ENCODE data around the gene IL1R2. TPM values are rescaled to one million over a fixed set of nuclear protein-coding genes. Genes with fewer than 3 reads are reported as not detected.

The IL1R2 gene
- total and polyA plus RNA-seq, 2 of the 13 experiments (the other 11 are each of a cell fraction or from before 2014, with no cell fraction given), result 3.6 to 7.3 TPM

DNA sequence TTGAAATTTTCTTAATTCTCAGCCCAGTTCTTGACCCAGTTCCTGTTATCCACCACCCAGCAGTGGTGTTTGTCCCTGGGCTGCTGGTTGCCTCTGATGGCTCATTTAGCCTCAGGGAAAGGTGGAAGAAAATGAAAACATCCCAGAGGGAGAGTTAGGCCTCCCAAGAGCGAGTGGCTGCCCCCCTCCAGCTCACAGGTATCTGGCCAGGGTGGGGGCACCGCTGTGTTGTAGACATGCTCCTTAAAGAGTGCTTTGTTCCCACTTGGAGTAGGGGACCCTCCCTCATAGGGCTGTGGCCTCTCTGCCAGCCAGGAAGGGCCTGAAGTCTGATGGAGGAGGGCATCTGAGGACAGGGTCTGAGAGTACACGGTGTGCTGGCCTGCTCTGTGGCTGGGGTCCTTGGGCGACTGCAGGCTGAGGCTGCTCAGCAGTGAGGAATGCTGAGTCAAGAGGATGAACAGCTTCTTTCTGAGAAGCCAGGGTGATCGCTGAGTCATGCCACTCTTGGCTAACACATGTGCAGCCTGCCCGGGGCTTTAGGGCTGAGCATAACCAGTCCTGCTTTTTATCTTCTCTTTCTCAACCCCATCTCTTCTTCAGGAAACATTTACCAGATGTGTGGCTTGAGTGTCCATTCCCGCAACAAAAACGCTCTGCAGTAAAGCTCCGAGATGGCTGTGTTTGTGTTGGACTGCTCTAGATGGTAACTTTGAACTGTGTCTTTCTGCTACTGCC is 72.3 kb downstream of the IL1R2 start (continued):
- TF ChIP-seq TBP (CRISPR knock-in tag; IDR thresholded peaks at IDR 0.05), result no peak
- peak; percentile 83 for TF ChIP-seq PHF21A (CRISPR knock-in tag; IDR thresholded peaks at IDR 0.05)
- peak; percentile 39; the same call in 1 of the 2 replicates for TF ChIP-seq SP5 (CRISPR knock-in tag; IDR thresholded peaks at IDR 0.05; ENCODE audit: borderline replicate concordance, low read depth)
- TF ChIP-seq MIER3 (CRISPR knock-in tag; IDR thresholded peaks at IDR 0.05; ENCODE audit: borderline replicate concordance), result no peak
- TF ChIP-seq, protein P1, sequence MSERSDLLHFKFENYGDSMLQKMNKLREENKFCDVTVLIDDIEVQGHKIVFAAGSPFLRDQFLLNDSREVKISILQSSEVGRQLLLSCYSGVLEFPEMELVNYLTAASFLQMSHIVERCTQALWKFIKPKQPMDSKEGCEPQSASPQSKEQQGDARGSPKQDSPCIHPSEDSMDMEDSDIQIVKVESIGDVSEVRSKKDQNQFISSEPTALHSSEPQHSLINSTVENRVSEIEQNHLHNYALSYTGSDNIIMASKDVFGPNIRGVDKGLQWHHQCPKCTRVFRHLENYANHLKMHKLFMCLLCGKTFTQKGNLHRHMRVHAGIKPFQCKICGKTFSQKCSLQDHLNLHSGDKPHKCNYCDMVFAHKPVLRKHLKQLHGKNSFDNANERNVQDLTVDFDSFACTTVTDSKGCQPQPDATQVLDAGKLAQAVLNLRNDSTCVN (CRISPR knock-in tag; IDR thresholded peaks at IDR 0.05; ENCODE audit: borderline replicate concordance), result peak; percentile 78; the same call in 1 of the 2 replicates
- no peak for TF ChIP-seq NFYC (CRISPR knock-in tag; IDR thresholded peaks at IDR 0.05)
- TF ChIP-seq EP300 (IDR thresholded peaks at IDR 0.05; ENCODE audit: low read depth in 2 of 2, low read length in 2 of 2), result peak in 1 of 2 experiments; percentile 67; a peak in 1 of 4 replicates
- peak; percentile 61 for TF ChIP-seq EP300 (CRISPR knock-in tag; IDR thresholded peaks at IDR 0.05; ENCODE audit: borderline replicate concordance)
- TF ChIP-seq, protein P2, sequence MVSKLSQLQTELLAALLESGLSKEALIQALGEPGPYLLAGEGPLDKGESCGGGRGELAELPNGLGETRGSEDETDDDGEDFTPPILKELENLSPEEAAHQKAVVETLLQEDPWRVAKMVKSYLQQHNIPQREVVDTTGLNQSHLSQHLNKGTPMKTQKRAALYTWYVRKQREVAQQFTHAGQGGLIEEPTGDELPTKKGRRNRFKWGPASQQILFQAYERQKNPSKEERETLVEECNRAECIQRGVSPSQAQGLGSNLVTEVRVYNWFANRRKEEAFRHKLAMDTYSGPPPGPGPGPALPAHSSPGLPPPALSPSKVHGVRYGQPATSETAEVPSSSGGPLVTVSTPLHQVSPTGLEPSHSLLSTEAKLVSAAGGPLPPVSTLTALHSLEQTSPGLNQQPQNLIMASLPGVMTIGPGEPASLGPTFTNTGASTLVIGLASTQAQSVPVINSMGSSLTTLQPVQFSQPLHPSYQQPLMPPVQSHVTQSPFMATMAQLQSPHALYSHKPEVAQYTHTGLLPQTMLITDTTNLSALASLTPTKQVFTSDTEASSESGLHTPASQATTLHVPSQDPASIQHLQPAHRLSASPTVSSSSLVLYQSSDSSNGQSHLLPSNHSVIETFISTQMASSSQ (IDR thresholded peaks at IDR 0.05; ENCODE audit: low read depth), result no peak
- TF ChIP-seq, protein P2 (CRISPR knock-in tag; IDR thresholded peaks at IDR 0.05; ENCODE audit: borderline replicate concordance), result 0 out of 2 replicates have a peak, but pooled peaks have one; percentile 46
- TF ChIP-seq MEIS1 (CRISPR knock-in tag; IDR thresholded peaks at IDR 0.05; ENCODE audit: borderline replicate concordance), result peak; percentile 72; the same call in 1 of the 2 replicates
- TF ChIP-seq HNRNPK (IDR thresholded peaks at IDR 0.05; ENCODE audit: low read depth, low read length, poor library complexity, severe bottlenecking), result no peak
- TF ChIP-seq ZNF598 (CRISPR knock-in tag; IDR thresholded peaks at IDR 0.05; ENCODE audit: borderline replicate concordance), result peak; percentile 44; the same call in 1 of the 2 replicates
- no peak for TF ChIP-seq ZNF329 (CRISPR knock-in tag; IDR thresholded peaks at IDR 0.05; ENCODE audit: low read depth)
- no peak for TF ChIP-seq ZBTB3 (CRISPR knock-in tag; IDR thresholded peaks at IDR 0.05; ENCODE audit: borderline replicate concordance, low read depth)
- no peak for TF ChIP-seq ZFP41 (CRISPR knock-in tag; IDR thresholded peaks at IDR 0.05; ENCODE audit: borderline replicate concordance)
- TF ChIP-seq TBX2 (CRISPR knock-in tag; IDR thresholded peaks at IDR 0.05; ENCODE audit: borderline replicate concordance), result peak; percentile 55
- TF ChIP-seq ARHGAP35 (CRISPR knock-in tag; IDR thresholded peaks at IDR 0.05; ENCODE audit: borderline replicate concordance), result 0 out of 2 replicates have a peak, but pooled peaks have one; percentile 20
- TF ChIP-seq SIN3A (IDR thresholded peaks at IDR 0.05; ENCODE audit: borderline replicate concordance, low read depth, low read length), result peak; percentile 89; the same call in 1 of the 2 replicates
- no peak; the same call in 1 of the 2 replicates for TF ChIP-seq ZNF383 (CRISPR knock-in tag; IDR thresholded peaks at IDR 0.05; ENCODE audit: borderline replicate concordance)
- peak; percentile 97 for TF ChIP-seq ZSCAN22 (CRISPR knock-in tag; IDR thresholded peaks at IDR 0.05)
